Stimulated activated CD8-positive, alpha-beta memory T cell treated with anti-CD3 and anti-CD28 coated beads, Interleukin-7, amount 100 ng/mL, for 24 hours (primary cell): ENCODE data around the gene CWH43.
"Not testable (repeated sequence)": the region's sequence is repeated elsewhere in the genome, so short reads cannot be mapped to it uniquely, and the experiment has no call there.

Source experiments
- DNase-seq: peaks from one replicate; pipeline ENCODE4 v3.0.0-alpha.2; 2020; ENCODE audit warnings: low read depth

Gene CWH43

GRCh38 chr4:49097071-49097470 is 111.0 kb downstream of the CWH43 start:
- DNase-seq = not testable (repeated sequence)

GRCh38 chr4:49097505-49097904 is 111.4 kb downstream of the CWH43 start:
- not testable (repeated sequence) for DNase-seq

DNA sequence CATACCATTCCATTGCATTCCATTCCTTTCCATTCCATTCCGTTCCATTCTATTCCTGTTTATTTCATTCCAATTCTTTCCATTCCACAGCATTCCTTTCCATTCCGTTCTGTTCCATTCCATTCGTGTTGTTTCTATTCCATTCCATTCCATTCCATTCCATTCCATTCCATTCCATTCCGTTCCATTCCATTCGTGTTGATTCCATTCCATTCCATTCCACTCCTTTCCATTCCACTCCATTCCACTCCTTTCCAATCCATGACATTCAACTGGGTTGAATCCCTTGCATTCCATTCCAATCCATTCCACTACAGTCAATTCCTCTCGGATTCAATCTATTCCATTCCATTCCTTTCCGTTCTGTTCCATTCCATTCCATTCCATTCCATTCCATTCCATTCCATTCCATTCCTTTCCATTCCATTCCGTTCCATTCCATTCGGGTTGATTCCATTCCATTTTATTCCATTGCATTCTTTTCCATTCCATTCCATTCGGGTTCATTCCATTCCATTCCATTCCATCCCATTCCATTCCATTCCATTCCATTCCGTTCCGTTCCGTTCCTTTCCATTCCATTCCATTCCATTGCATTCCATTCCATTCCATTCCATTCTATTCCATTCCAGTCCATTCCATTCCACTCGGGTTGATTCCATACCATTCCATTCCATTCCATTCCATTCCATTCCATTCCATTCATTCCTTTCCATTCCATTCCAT is 112.1 kb downstream of the CWH43 start:
- DNase-seq = not testable (repeated sequence)

- DNase-seq = not testable (repeated sequence)
These were observed 113.9 kb downstream of the CWH43 start for GRCh38 chr4:49099831-49100444.

DNA sequence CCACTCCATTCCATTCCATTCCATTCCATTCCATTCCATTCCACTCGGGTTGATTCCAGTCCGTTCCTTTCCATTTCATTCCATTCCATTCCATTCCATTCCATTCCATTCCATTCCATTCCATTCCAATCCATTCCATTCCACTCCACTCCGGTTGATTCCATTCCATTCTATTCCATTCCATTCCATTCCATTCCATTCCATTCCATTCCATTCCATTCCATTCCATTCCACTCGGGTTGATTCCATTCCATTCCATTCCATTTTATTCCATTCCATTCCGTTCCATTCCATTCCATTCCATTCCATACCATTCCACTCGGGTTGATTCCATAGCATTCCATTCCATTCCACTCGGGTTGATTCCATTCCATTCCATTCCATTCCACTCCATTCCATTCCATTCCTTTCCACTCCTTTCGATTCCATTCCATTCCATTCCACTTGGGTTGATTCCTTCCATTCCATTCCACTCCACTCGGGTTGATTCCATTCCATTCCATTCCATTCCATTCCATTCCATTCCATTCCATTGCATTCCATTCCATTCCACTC is 116.3 kb downstream of the CWH43 start:
- not testable (repeated sequence) for DNase-seq

DNA sequence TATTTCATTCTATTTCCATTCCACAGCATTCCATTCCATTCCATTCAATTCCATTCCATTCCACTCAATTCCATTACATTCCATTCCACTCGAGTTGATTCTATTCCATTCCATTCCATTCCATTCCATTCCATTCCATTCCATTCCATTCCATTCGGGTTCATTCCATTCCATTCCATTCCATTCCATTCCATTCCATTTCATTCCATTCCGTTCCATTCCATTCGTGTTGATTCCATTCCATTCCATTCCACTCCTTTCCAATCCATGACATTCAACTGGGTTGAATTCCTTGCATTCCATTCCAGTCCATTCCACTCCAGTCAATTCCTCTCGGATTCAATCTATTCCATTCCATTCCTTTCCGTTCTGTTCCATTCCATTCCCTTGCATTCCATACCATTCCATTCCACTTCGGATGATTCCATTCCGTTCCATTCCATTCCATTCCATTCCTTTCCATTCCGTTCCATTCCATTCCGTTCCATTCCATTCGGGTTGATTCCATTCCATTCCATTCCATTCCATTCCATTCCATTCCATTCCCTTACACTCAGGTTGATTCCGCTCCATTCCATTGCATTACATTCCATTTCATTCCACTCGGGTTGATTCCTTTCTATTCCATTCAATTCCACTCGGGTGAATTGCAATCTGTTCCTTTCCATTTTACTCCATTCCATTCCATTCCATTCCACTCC is 117.5 kb downstream of the CWH43 start:
- DNase-seq = not testable (repeated sequence)

DNA sequence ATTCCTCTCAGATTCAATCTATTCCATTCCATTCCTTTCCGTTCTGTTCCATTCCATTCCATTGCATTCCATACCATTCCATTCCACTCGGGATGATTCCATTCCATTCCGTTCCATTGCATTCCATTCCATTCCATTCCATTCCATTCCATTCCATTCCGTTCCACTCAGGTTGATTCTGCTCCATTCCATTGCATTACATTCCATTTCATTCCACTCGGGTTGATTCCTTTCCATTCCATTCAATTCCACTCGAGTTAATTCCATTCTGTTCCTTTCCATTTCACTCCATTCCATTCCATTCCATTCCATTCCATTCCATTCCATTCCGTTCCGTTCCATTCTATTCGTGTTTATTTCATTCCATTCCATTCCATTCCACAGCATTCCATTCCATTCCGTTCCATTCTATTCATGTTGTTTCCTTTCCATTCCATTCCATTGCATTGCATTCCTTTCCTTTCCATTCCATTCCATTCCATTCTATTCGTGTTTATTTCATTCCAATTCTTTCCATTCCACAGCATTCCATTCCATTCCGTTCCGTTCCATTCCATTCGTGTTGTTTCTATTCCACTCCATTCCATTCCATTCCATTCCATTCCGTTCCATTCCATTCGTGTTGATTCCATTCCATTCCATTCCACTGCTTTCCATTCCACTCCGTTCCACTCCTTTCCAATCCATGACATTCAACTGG is 118.3 kb downstream of the CWH43 start:
- not testable (repeated sequence) for DNase-seq

GRCh38 chr4:49105248-49105904 is 119.3 kb downstream of the CWH43 start:
- DNase-seq = not testable (repeated sequence)

GRCh38 chr4:49107262-49107661 is 121.2 kb downstream of the CWH43 start:
- DNase-seq = not testable (repeated sequence)

GRCh38 chr4:49108183-49108978 is 122.3 kb downstream of the CWH43 start:
- not testable (repeated sequence) for DNase-seq

GRCh38 chr4:49109567-49110166 is 123.6 kb downstream of the CWH43 start:
- DNase-seq = not testable (repeated sequence)

GRCh38 chr4:49110579-49110978 is 124.5 kb downstream of the CWH43 start:
- DNase-seq = not testable (repeated sequence)
